AG04449 (cell line): ENCODE measurements around the gene SYCP1.
"Not testable (repeated sequence)": the region's sequence is repeated elsewhere in the genome, so short reads cannot be mapped to it uniquely, and the experiment has no call there.

Experiments
- CTCF ChIA-PET: fragments of 350-600 bp; formaldehyde crosslinking; extraction: SDS; loops from one replicate; lab custom pipeline; 2021; ENCODE audit warnings: antibody characterized with exemption; lab: Yijun Ruan, JAX
- POLR2A ChIA-PET: fragments of 400-600, 350-600 bp; formaldehyde crosslinking; extraction: SDS; loops from one replicate; lab custom pipeline; 2020; ENCODE audit warnings: antibody characterized with exemption, inconsistent platforms; lab: Yijun Ruan, JAX
- DNase-seq: peaks from one replicate; pipeline ENCODE4 v3.0.0-alpha.2; 2010; ENCODE audit warnings: low read depth, low spot score
- H3K4me3 ChIP-seq: 2 replicates; pipeline ENCODE4 v1.5.1; 2011; ENCODE audit warnings: low read depth, mild to moderate bottlenecking, control low read depth, low read length
- CTCF ChIP-seq: IDR thresholded peaks from one replicate; pipeline ENCODE4 v1.5.1; 2011; ENCODE audit warnings: mild to moderate bottlenecking, moderate library complexity, low read length, control low read depth, inconsistent platforms; ENCODE audit not compliant: insufficient read depth; ENCODE audit errors: missing control alignments

Gene SYCP1

GRCh38 chr1:114896795-114897194, 42.1 kb downstream of the SYCP1 start:
- ChIA-PET CTCF (no interaction called here), POLR2A (no interaction called here)
- no peak for TF ChIP-seq CTCF
- DNase-seq, result no peak
- H3K4me3 ChIP-seq, result no peak overlapping the region

- no peak for TF ChIP-seq CTCF
- POLR2A ChIA-PET, result no interaction called here
- DNase-seq, result no peak
- CTCF ChIA-PET, result no interaction called here
- H3K4me3 ChIP-seq, result no peak overlapping the region
These were observed 47.2 kb downstream of the SYCP1 start for GRCh38 chr1:114901814-114902213.

GRCh38 chr1:114902343-114902742, 47.7 kb downstream of the SYCP1 start:
- TF ChIP-seq CTCF, result no peak
- POLR2A ChIA-PET, result no interaction called here
- CTCF ChIA-PET, result no interaction called here
- no peak for DNase-seq
- H3K4me3 ChIP-seq, result no peak overlapping the region

- POLR2A ChIA-PET, result no interaction called here
- DNase-seq, result no peak
- CTCF ChIA-PET, result no interaction called here
- TF ChIP-seq CTCF, result no peak
- no peak overlapping the region for H3K4me3 ChIP-seq
These were observed 48.8 kb downstream of the SYCP1 start for GRCh38 chr1:114903480-114903879.

GRCh38 chr1:114915720-114916119, 61.1 kb downstream of the SYCP1 start:
- CTCF ChIA-PET, POLR2A ChIA-PET: not testable (repeated sequence)

GRCh38 chr1:114926607-114927006, 71.9 kb downstream of the SYCP1 start:
- ChIA-PET POLR2A (no interaction called here), CTCF (no interaction called here)
- no peak for DNase-seq
- no peak for TF ChIP-seq CTCF
- no peak overlapping the region for H3K4me3 ChIP-seq

More at GRCh38 chr1:114915720-114916119, 61.1 kb downstream of the SYCP1 start:
- H3K4me3 ChIP-seq, DNase-seq: not testable (repeated sequence)

GRCh38 chr1:114927401-114927800, 72.7 kb downstream of the SYCP1 start:
- ChIA-PET POLR2A (no interaction called here), CTCF (no interaction called here)
- H3K4me3 ChIP-seq, result no peak overlapping the region
- DNase-seq, result no peak
- TF ChIP-seq CTCF, result no peak
